GM18907 (cell line): ENCODE data around the gene KLRC3.
"Not testable (repeated sequence)": the region's sequence is repeated elsewhere in the genome, so short reads cannot be mapped to it uniquely, and the experiment has no call there.

Experiments used
- ATAC-seq: cut with Tn5 transposase; IDR thresholded peaks from one replicate; pipeline ENCODE4 v1.9.1; 2021; ENCODE audit warnings: mild to moderate bottlenecking, moderate library complexity; ENCODE audit not compliant: unreplicated experiment

KLRC3 gene

GRCh38 chr12:10420334-10420733, at the start of gene KLRC3:
KLRC3 (minus strand) TSS chr12:10420595; CDS start chr12:10420550, 45 bp downstream.
- ATAC-seq = not testable (repeated sequence)

GRCh38 chr12:10469701-10470100, 49.3 kb upstream of the KLRC3 start:
- ATAC-seq = no peak

- ATAC-seq = no peak
Observed at GRCh38 chr12:10466311-10466710, 45.9 kb upstream of the KLRC3 start.

- ATAC-seq = no peak
Observed at GRCh38 chr12:10457760-10458159, 37.4 kb upstream of the KLRC3 start.

GRCh38 chr12:10456856-10457255, 36.5 kb upstream of the KLRC3 start:
- no peak for ATAC-seq

- ATAC-seq = no peak
Observed at GRCh38 chr12:10455766-10456165, 35.4 kb upstream of the KLRC3 start.

GRCh38 chr12:10454531-10454930, 34.1 kb upstream of the KLRC3 start:
- ATAC-seq = no peak

- ATAC-seq = no peak
Observed at GRCh38 chr12:10453156-10453555, 32.8 kb upstream of the KLRC3 start, which contains the start of gene KLRC1. KLRC1 (minus strand) TSS chr12:10453377; CDS start chr12:10451156, 2,221 bp downstream.

GRCh38 chr12:10448236-10448635, 27.8 kb upstream of the KLRC3 start:
- ATAC-seq = no peak

- not testable (repeated sequence) for ATAC-seq
Observed at GRCh38 chr12:10446052-10446451, 25.7 kb upstream of the KLRC3 start.

GRCh38 chr12:10441144-10441543, 20.7 kb upstream of the KLRC3 start:
- not testable (repeated sequence) for ATAC-seq

- ATAC-seq = not testable (repeated sequence)
Observed at GRCh38 chr12:10439608-10440274, 19.3 kb upstream of the KLRC3 start.

- ATAC-seq = not testable (repeated sequence)
Observed at GRCh38 chr12:10437601-10438000, 17.2 kb upstream of the KLRC3 start.

- not testable (repeated sequence) for ATAC-seq
Observed at GRCh38 chr12:10435816-10436215, 15.4 kb upstream of the KLRC3 start, which contains the start of gene KLRC2. KLRC2 (minus strand) TSS chr12:10436010; CDS start chr12:10435986, 24 bp downstream.

GRCh38 chr12:10430623-10431022, 10.2 kb upstream of the KLRC3 start:
- ATAC-seq = not testable (repeated sequence)

- not testable (repeated sequence) for ATAC-seq
Observed at GRCh38 chr12:10425938-10426337, 5.5 kb upstream of the KLRC3 start.

GRCh38 chr12:10424260-10424899, 4.0 kb upstream of the KLRC3 start:
- ATAC-seq = not testable (repeated sequence)

GRCh38 chr12:10422159-10422558, 1.8 kb upstream of the KLRC3 start:
- not testable (repeated sequence) for ATAC-seq

- ATAC-seq = no peak
Observed at GRCh38 chr12:10409392-10409791, 11.0 kb downstream of the KLRC3 start, which contains the start of gene KLRC4. KLRC4 (minus strand) TSS chr12:10409757; CDS start chr12:10409575, 182 bp downstream.

GRCh38 chr12:10408842-10409241, 11.6 kb downstream of the KLRC3 start:
- ATAC-seq = no peak

- ATAC-seq = no peak
Observed at GRCh38 chr12:10406725-10407124, 13.7 kb downstream of the KLRC3 start.

GRCh38 chr12:10405294-10405693, 15.1 kb downstream of the KLRC3 start:
- no peak for ATAC-seq
